ENCODE data around the gene GRB10.

DNA sequence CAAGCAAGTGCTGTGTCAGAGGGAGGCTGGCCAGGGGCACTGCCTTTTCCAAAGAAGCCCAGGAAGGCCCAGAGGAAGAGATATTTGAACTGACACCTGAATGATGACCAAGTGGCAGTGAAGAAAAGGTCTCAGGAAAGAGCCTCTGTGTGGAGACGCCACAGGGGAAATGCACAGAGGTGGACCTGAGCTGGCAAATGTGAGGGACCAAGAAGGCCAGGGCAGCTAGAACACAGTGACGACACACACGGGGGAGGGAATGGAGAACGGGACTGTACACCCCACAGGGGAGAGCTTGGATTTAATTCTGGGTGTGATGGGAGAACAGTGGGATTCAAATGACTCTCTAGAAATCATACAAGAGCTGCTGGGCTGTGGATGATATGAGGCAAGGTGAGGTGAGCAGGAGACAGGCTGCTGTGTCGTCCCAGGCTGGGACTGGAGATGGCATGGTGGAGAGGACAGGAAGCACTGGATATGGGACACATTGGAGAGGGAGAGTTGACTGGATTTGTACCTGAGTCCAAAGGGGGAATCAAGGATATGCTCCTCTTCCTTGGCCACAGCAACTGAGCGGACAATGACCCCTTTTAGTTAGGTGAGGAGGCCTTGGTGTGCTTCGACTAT lies 133.3 kb downstream of the GRB10 start:
- no peak for TF ChIP-seq POLR2A (IDR thresholded peaks at IDR 0.05; ENCODE audit: low read length)
- TF ChIP-seq GATA1 (IDR thresholded peaks at IDR 0.05; ENCODE audit: low read depth, low read length): no peak

Data from erythroblast (primary cell).